ENCODE results near the gene RNU5D-1. TPM values are rescaled to one million over a fixed set of nuclear protein-coding genes. Genes with fewer than 3 reads are reported as not detected.
"Not testable (repeated sequence)": the region's sequence is repeated elsewhere in the genome, so short reads cannot be mapped to it uniquely, and the experiment has no call there.

The RNU5D-1 gene
- total and polyA plus RNA-seq, 9 donors, result not detected

DNA sequence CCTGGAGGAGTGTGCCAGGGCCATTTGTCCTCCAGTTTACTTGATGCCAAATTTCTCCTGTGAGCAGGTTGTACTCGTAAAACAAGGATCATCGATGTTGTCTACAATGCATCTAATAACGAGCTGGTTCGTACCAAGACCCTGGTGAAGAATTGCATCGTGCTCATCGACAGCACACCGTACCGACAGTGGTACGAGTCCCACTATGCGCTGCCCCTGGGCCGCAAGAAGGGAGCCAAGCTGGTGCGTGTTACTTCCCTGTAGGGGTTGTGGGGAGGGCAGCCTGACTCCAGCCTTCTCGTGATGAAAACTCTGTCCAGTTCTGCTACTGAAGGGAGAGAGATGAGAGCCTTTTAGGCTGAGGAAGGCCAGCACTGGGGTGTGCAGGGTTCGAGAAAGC lies 46.6 kb upstream of the RNU5D-1 start:
- TF ChIP-seq, protein P1, sequence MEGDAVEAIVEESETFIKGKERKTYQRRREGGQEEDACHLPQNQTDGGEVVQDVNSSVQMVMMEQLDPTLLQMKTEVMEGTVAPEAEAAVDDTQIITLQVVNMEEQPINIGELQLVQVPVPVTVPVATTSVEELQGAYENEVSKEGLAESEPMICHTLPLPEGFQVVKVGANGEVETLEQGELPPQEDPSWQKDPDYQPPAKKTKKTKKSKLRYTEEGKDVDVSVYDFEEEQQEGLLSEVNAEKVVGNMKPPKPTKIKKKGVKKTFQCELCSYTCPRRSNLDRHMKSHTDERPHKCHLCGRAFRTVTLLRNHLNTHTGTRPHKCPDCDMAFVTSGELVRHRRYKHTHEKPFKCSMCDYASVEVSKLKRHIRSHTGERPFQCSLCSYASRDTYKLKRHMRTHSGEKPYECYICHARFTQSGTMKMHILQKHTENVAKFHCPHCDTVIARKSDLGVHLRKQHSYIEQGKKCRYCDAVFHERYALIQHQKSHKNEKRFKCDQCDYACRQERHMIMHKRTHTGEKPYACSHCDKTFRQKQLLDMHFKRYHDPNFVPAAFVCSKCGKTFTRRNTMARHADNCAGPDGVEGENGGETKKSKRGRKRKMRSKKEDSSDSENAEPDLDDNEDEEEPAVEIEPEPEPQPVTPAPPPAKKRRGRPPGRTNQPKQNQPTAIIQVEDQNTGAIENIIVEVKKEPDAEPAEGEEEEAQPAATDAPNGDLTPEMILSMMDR (IDR thresholded peaks at IDR 0.05), result no peak
- TF ChIP-seq EP300 (IDR thresholded peaks at IDR 0.05) (no peak), POLR2A (IDR thresholded peaks at IDR 0.05) (no peak)
- no peak overlapping the region for H3K4me3 ChIP-seq
- no peak for DNase-seq
- H3K27me3 ChIP-seq, result no peaks in the 10 kb centered on the region
- 59 to 70% (median 65%) methylated on average over 14 of the region's 14 CpGs for WGBS, 3 donors
- no peak overlapping the region for H3K27ac ChIP-seq
- peaks cover 5% of the 10 kb centered on the region for H3K4me1 ChIP-seq (ENCODE audit: insufficient read depth)
- H3K9me3 ChIP-seq, result no peaks in the 10 kb centered on the region
- intact Hi-C loops (cut with DNase I), result no loop called here
- no peaks in the 10 kb centered on the region for H3K36me3 ChIP-seq

DNA sequence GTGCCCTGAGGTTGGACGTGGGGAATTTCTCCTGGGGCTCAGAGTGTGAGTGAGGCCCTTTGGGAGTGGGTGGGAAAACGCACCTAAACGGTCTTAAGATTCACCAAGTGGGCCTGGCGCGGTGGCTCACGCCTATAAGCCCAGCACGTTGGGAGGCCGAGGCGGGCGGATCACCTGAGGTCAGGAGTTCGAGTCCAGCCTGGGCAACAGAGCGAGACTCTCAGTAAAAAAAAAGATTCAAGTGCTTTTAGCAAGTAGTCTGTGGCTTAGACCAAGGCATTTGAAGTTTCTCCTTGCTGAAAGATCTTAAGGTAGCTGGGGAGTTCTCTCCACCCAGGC lies 45.7 kb upstream of the RNU5D-1 start:
- peaks cover 5% of the 10 kb centered on the region for H3K4me1 ChIP-seq (ENCODE audit: insufficient read depth)
- intact Hi-C loops (cut with DNase I), result no loop called here
- no peak for DNase-seq
- H3K4me3 ChIP-seq, result peak overlapping the region; percentile 74
- H3K27me3 ChIP-seq, result no peaks in the 10 kb centered on the region
- TF ChIP-seq, protein P1 (IDR thresholded peaks at IDR 0.05), result no peak
- no peak for TF ChIP-seq POLR2A (IDR thresholded peaks at IDR 0.05)
- TF ChIP-seq EP300 (IDR thresholded peaks at IDR 0.05), result no peak
- WGBS, 3 donors, result 11 to 22% (median 16%) methylated on average over 12 of the region's 12 CpGs
- H3K36me3 ChIP-seq, result no peaks in the 10 kb centered on the region
- no peaks in the 10 kb centered on the region for H3K9me3 ChIP-seq
- peak overlapping the region; percentile 81 to 94 for H3K27ac ChIP-seq

DNA sequence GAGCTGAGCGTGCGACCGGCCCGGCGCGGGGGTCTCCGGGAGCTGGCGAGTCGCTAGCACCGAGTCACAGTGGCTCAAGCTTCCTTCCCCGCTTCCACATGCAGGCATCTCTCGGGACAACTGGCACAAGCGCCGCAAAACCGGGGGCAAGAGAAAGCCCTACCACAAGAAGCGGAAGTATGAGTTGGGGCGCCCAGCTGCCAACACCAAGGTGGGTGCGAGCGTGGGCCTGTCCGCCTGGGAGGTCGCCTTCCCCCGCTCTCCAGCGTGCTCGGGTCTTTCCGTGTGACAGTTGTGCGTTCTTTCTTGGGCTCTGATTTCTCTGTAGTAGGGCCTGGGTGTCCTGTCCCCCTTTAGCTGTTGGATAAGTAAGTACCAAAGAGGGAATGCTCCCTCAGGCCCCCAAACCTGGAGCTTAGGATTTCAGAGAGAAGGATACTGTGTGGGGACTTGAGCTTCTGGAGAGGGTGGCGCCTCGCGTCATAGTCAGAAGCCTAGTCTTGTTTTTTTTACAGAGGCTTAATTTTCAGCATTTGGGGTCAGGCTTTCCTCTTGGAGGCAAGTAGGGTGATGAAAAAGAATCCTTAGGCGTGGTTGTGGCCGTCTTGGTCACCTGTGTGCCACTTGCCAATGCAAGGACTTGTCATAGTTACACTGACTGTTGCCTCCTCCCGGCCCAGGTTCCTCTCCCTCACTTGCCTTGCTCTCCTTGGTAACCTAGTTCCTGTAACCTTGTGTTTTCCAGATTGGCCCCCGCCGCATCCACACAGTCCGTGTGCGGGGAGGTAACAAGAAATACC lies 45.2 kb upstream of the RNU5D-1 start:
- H3K9me3 ChIP-seq, result no peaks in the 10 kb centered on the region
- H3K4me1 ChIP-seq (ENCODE audit: insufficient read depth), result peaks cover 5% of the 10 kb centered on the region
- H3K4me3 ChIP-seq, result peak overlapping the region; percentile 74
- TF ChIP-seq EP300 (IDR thresholded peaks at IDR 0.05), result no peak
- TF ChIP-seq, protein P1 (IDR thresholded peaks at IDR 0.05), result no peak
- TF ChIP-seq POLR2A (IDR thresholded peaks at IDR 0.05), result no peak
- intact Hi-C loops (cut with DNase I), result no loop called here
- H3K36me3 ChIP-seq, result no peaks in the 10 kb centered on the region
- no peak for DNase-seq
- WGBS, 3 donors, result 1 to 4% (median 3%) methylated on average over 25 to 36 of the region's 36 CpGs
- no peaks in the 10 kb centered on the region for H3K27me3 ChIP-seq
- H3K27ac ChIP-seq, result peak overlapping the region; percentile 81 to 94

DNA sequence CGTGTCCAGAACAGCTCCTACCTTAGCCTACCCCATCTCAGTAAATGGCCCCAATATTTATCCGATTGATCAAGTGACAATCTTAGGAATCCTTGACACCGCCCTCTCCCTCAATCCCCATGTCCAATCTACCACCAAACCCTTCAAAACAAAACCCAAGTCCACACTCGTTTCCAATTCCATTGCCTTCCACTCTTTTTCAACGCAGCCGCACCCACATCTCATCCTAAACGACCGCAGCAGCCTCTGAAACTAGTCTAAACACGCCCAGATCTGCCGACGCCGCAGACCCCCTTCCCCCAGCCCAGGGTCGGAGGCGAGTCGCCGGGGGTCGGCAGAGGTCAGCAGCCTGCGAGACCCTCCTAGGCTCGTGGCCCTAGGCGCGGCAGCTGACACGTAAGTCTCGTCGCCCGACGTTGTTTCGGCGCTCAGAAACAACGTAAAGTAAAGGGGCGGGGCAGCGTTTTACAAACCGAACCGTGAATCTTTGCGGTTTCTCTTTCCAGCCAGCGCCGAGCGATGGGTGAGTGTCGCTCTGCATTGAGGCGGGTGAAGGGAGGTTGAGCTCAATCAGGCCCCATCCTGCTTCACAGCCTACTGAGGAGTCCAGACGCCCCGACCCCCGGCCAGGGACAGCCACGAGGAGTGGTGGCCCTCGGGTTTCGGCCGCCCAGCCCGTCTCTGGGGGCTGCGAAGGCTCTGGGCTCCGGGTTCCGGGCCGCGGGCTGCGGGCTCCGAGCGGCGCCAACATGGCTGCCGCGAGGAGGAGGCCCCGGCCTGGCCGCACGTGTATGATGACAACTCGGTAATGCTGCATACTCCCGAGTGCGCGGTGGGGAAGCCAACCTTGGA lies 44.3 kb upstream of the RNU5D-1 start, which contains the start of gene RPS8:
Gene RPS8, plus strand, starts transcription at position 463 of the 852 bp plus-strand sequence. Its CDS starts 57 bp downstream, at position 520.
- TF ChIP-seq EP300 (IDR thresholded peaks at IDR 0.05) (no peak), POLR2A (IDR thresholded peaks at IDR 0.05) (peak; percentile 97)
- TF ChIP-seq, protein P1 (IDR thresholded peaks at IDR 0.05), result peak in 1 of 3 donors; percentile 23
- Histone ChIP-seq H3K27me3 (no peaks in the 10 kb centered on the region), H3K36me3 (no peaks in the 10 kb centered on the region), H3K4me3 (peak within 1 kb of the TSS; percentile 74), H3K4me1 (ENCODE audit: insufficient read depth) (peaks cover 5% of the 10 kb centered on the region), H3K27ac (peak within 1 kb of the TSS; percentile 81 to 94), H3K9me3 (no peaks in the 10 kb centered on the region)
- peak; percentile 92 to 94 (median 94) for DNase-seq
- intact Hi-C loops (cut with DNase I), result no loop called here
- 0 to 1% (median 0%) methylated on average over 45 to 65 of the region's 65 CpGs for WGBS, 3 donors

DNA sequence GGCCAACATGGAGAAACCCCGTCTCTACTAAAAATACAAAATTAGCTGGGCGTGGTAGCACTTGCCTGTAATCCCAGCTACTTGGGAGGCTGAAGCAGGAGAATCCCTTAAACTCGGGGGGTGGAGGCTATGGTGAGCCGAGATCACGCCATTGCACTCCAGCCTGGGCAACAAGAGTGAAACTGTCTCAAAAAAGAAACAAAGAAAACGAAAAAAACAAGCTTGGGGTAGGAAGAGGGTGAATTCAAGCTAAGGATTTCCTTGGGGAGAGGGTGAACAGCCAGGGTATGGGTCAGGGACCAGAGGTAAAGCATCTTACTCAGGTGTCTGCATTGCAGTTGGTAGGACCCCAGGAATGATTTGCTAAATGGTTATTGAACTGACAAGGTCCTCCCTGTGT lies 35.5 kb upstream of the RNU5D-1 start:
- intact Hi-C loops (cut with DNase I); H3K36me3 ChIP-seq; H3K27ac ChIP-seq; H3K27me3 ChIP-seq; DNase-seq; H3K4me1 ChIP-seq (ENCODE audit: insufficient read depth); H3K9me3 ChIP-seq; H3K4me3 ChIP-seq: not testable (repeated sequence)
- 92 to 93% (median 93%) methylated on average over 6 of the region's 6 CpGs for WGBS, 3 donors

Measured in ovary (tissue), 9 donors.